D721Med (cell line): Measurements from ENCODE around the gene SLC27A1.
"Not testable (repeated sequence)": the region's sequence is repeated elsewhere in the genome, so short reads cannot be mapped to it uniquely, and the experiment has no call there.

Experiments
- DNase-seq: peaks from one replicate; pipeline ENCODE4 v3.0.0; 2011; ENCODE audit warnings: low spot score; ENCODE audit not compliant: insufficient read length
- FAIRE-seq: peaks from 2 replicates; lab custom pipeline; 2011; peaks lifted over from hg19 to GRCh38; lab: Jason Lieb, UNC
- TF ChIP-seq, protein P1 (sequence below): IDR thresholded peaks from 2 replicates; pipeline ENCODE4 v1.5.1; 2012; ENCODE audit warnings: mild to moderate bottlenecking, control low read depth; ENCODE audit not compliant: insufficient read depth; ENCODE audit errors: missing control alignments

Gene SLC27A1

DNA sequence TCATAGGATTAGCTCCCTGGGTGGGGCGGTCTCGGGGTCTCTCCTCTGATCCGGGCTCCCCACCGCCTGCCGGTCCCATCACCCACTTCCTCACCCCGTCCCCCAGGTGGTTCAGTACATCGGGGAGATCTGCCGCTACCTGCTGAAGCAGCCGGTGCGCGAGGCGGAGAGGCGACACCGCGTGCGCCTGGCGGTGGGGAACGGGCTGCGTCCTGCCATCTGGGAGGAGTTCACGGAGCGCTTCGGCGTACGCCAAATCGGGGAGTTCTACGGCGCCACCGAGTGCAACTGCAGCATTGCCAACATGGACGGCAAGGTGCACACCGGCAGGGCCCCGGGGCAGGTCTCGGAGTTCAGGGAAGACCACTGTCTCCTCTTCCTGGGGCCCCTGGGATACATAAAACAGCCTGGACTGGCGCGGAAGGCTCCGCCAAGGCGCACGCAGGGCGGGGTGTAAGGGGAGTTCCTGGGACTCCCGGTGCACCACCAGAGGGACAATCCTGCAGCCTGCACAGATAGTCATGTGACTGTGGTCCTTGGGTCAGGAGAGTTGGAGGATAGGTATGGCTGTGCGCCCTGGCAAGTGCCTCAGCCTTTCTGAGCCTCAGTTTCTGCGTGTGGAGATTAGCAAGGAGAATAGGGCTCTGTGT is 26.9 kb downstream of the SLC27A1 start:
- no peak for FAIRE-seq
- TF ChIP-seq, protein P1, sequence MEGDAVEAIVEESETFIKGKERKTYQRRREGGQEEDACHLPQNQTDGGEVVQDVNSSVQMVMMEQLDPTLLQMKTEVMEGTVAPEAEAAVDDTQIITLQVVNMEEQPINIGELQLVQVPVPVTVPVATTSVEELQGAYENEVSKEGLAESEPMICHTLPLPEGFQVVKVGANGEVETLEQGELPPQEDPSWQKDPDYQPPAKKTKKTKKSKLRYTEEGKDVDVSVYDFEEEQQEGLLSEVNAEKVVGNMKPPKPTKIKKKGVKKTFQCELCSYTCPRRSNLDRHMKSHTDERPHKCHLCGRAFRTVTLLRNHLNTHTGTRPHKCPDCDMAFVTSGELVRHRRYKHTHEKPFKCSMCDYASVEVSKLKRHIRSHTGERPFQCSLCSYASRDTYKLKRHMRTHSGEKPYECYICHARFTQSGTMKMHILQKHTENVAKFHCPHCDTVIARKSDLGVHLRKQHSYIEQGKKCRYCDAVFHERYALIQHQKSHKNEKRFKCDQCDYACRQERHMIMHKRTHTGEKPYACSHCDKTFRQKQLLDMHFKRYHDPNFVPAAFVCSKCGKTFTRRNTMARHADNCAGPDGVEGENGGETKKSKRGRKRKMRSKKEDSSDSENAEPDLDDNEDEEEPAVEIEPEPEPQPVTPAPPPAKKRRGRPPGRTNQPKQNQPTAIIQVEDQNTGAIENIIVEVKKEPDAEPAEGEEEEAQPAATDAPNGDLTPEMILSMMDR, result no peak
- no peak for DNase-seq

DNA sequence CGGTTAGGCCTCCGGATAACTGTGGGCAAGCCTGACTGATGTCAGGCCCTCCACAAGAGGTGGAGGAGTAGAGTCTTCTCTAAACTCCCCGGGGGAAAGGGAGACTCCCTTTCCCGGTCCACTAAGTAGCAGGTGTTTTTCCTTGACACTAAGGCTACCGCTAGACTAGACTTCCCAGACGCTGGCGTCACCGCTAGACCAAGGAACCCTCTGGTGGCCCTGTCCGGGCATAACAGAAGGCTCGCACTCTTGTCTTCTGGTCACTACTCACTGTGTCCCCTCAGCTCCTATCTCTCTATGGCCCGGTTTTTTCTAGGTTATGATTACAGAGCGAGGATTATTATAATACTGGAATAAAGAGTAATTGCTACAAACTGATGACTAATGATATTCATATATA is 28.7 kb downstream of the SLC27A1 start:
- not testable (repeated sequence) for DNase-seq, FAIRE-seq

DNA sequence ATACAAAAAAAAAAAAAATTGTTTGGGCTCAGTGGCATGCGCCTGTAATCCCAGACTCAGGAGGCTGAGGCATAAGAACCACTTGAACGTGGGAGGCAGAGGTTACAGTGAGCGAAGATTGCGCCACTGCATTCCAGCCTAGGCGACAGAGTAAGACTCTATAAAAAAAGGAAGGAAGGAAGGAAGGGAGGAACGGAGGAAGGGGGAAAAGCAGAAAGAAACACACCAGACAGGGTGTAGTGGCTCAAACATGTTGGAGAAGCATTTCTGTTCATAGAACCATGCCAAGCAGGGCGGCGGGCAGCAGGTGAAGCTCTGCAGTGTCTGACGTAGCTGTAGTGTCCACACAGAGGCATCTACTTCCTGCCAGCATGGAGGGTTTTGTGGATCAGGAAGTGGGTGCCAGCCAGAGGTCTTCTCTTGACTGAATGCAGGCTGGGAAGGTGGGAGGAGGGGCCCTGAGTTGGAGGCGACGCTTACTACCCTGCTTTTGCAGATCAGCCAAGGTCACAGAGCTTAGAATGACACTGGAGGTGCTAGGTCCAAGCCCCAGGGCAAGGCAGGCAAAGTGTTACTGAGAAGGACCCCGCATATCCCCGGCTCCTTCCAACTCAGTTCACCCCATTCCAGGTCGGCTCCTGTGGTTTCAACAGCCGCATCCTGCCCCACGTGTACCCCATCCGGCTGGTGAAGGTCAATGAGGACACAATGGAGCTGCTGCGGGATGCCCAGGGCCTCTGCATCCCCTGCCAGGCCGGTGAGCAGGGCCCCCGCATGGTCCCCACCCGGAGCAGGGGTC is 29.5 kb downstream of the SLC27A1 start:
- DNase-seq, result no peak
- TF ChIP-seq, protein P1, result no peak
- FAIRE-seq, result no peak

DNA sequence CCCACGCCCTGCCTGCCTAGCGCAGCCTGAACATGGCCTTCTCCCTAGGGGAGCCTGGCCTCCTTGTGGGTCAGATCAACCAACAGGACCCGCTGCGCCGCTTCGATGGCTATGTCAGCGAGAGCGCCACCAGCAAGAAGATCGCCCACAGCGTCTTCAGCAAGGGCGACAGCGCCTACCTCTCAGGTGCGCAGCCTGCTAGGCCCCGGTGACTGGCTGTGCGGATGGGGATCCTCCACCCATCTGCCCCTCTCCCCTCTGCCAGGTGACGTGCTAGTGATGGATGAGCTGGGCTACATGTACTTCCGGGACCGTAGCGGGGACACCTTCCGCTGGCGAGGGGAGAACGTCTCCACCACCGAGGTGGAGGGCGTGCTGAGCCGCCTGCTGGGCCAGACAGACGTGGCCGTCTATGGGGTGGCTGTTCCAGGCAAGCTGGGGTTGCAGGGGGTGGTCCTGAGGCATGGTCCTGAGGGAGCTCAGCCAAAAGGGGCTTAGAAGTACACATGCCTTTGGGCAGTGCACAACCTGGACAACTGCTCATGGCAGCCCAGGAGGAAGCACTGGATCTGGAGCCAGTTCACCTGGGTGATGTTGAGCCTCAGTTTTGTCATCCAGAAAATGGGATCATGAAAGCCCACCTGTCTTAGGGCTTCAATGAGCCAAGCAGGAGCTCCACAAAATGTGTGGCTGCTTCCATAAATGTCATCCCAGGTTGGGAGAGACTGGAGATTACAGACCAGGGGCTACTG is 30.3 kb downstream of the SLC27A1 start:
- TF ChIP-seq, protein P1, result no peak
- FAIRE-seq (no peak), DNase-seq (no peak)

DNA sequence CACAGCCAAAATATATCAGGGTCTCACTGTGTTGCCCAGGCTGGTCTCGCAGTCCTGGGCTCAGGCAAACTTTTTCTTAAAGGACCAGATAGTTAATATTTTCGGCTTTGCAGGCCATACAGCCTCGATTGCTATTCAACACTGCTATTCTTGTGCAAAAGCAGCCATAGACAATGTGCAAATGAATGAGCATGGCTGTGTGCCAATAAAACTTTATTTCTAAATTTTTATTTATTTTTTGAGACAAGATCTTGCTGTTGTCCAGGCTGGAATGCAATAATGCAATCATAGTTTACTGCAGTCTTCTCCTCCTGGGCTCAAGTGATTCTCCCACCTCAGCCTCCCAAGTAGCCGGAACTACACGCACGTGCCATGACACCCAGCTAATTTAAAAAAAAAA is 32.9 kb downstream of the SLC27A1 start:
- FAIRE-seq (no peak), DNase-seq (no peak)
- TF ChIP-seq, protein P1, result no peak

DNA sequence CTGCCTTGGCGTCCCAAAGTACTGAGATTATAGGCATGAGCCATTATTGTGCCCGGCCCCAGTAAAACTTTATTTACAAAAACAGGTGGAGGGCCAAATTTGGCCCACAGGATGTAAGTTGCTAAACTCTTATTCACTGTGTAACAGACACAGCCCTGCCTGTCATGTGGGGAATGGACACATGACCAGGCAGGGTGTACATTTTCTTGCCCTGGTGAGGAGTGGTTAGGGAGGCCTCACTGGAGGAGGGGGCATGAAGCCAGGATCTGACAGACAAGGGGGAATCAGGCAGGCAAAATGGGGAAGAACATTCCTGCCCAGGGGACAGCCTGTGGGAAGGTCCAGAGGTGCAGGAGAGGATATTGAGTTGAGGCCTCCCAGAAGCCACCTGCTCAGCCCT is 33.7 kb downstream of the SLC27A1 start:
- no peak for DNase-seq
- FAIRE-seq, result no peak
- TF ChIP-seq, protein P1, result no peak

DNA sequence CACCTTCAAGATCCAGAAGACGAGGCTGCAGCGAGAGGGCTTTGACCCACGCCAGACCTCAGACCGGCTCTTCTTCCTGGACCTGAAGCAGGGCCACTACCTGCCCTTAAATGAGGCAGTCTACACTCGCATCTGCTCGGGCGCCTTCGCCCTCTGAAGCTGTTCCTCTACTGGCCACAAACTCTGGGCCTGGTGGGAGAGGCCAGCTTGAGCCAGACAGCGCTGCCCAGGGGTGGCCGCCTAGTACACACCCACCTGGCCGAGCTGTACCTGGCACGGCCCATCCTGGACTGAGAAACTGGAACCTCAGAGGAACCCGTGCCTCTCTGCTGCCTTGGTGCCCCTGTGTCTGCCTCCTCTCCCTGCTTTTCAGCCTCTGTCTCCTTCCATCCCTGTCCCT is 34.1 kb downstream of the SLC27A1 start:
- DNase-seq (no peak), FAIRE-seq (no peak)
- TF ChIP-seq, protein P1, result no peak
